ENCODE measurements around the gene SLC5A12. TPM values are rescaled to one million over a fixed set of nuclear protein-coding genes. Genes with fewer than 3 reads are reported as not detected.

SLC5A12 gene
- total RNA-seq, 1 experiment from 2014 or later: not detected

DNA sequence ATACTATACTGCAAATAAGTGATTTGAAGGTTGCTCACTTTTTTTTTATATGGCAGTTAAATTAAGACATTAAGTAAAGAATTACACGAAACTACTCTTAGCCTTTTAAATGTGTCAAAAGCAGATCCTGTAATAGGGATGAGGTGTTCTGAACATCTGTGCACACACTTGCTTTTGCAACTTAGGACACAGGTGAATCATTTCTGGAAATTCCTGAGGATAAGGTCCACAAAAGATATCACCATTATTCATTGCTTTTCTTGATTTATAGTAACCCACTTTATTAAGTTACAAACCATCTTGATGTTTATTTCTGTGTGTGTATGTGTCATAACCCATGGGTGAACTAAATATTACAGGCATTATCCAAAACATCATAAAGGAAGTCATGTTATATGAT lies 55.9 kb downstream of the SLC5A12 start:
- TF ChIP-seq, protein P1, sequence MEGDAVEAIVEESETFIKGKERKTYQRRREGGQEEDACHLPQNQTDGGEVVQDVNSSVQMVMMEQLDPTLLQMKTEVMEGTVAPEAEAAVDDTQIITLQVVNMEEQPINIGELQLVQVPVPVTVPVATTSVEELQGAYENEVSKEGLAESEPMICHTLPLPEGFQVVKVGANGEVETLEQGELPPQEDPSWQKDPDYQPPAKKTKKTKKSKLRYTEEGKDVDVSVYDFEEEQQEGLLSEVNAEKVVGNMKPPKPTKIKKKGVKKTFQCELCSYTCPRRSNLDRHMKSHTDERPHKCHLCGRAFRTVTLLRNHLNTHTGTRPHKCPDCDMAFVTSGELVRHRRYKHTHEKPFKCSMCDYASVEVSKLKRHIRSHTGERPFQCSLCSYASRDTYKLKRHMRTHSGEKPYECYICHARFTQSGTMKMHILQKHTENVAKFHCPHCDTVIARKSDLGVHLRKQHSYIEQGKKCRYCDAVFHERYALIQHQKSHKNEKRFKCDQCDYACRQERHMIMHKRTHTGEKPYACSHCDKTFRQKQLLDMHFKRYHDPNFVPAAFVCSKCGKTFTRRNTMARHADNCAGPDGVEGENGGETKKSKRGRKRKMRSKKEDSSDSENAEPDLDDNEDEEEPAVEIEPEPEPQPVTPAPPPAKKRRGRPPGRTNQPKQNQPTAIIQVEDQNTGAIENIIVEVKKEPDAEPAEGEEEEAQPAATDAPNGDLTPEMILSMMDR (conservative IDR thresholded peaks at IDR 0.05; ENCODE audit: low read depth, low read length): no peak
- no peak for TF ChIP-seq EZH2 (IDR thresholded peaks at IDR 0.05; ENCODE audit: borderline replicate concordance, low read depth, low read length, poor library complexity, severe bottlenecking)
- H3K9me3 ChIP-seq (ENCODE audit: low read depth, low read length, poor library complexity, severe bottlenecking): no peaks in the 10 kb centered on the region

DNA sequence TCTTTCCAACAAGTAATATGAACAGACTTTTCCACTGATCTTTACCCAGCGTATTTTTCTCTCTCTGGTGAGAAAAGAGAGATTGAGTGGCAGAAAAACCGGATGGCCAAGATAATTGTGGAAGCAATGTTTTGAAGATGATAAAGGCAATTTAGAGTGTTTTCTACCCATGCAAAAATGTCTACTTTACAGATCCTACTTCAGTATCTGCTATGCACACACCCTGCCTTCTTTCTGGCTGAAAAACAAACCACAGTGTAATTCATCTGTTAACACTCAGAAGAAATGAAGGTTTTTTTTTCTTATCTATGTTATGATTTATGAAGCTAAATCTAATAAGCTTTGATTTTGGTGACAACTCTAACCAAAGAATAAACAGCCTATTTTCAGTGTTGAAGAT lies 56.8 kb downstream of the SLC5A12 start:
- Histone ChIP-seq H3K9me3 (ENCODE audit: low read depth, low read length, poor library complexity, severe bottlenecking) (no peaks in the 10 kb centered on the region), H3K4me1 (ENCODE audit: insufficient read depth, low read length, poor library complexity, severe bottlenecking) (no peaks in the 10 kb centered on the region), H3K4me3 (ENCODE audit: low read depth, low read length, poor library complexity, severe bottlenecking) (no peak overlapping the region), H3K27ac (ENCODE audit: low read depth, low read length, poor library complexity, severe bottlenecking) (no peak overlapping the region), H3K36me3 (ENCODE audit: insufficient read depth, low read length, poor library complexity, severe bottlenecking) (no peaks in the 10 kb centered on the region), H3K27me3 (replicated peaks; ENCODE audit: insufficient read depth, low read depth, low read length, poor library complexity) (peaks cover 98% of the 10 kb centered on the region)
- POLR2A ChIA-PET (ENCODE audit: low non-redundant PET): no interaction called here
- BruUV-seq (replicated peaks): no TSS peak
- no peak for TF ChIP-seq EZH2 (IDR thresholded peaks at IDR 0.05; ENCODE audit: borderline replicate concordance, low read depth, low read length, poor library complexity, severe bottlenecking)
- TF ChIP-seq, protein P1 (conservative IDR thresholded peaks at IDR 0.05; ENCODE audit: low read depth, low read length): no peak
- CTCF ChIA-PET: no interaction called here
- DNase-seq (ENCODE audit: low spot score): no peak
- intact Hi-C loops (cut with micrococcal nuclease; ENCODE audit: unreplicated experiment): no loop called here

More for the DNA sequence above, 55.9 kb downstream of the SLC5A12 start:
- H3K27me3 ChIP-seq (replicated peaks; ENCODE audit: insufficient read depth, low read depth, low read length, poor library complexity): peaks cover 98% of the 10 kb centered on the region
- no peaks in the 10 kb centered on the region for H3K4me1 ChIP-seq (ENCODE audit: insufficient read depth, low read length, poor library complexity, severe bottlenecking)
- H3K4me3 ChIP-seq (ENCODE audit: low read depth, low read length, poor library complexity, severe bottlenecking): no peak overlapping the region
- DNase-seq (ENCODE audit: low spot score): no peak
- no peaks in the 10 kb centered on the region for H3K36me3 ChIP-seq (ENCODE audit: insufficient read depth, low read length, poor library complexity, severe bottlenecking)
- BruUV-seq (replicated peaks): no TSS peak
- CTCF ChIA-PET: interaction anchor here (0.5 kb wide), 1 partner anchor 184 kb away, joined by 3 read pairs; no protein-coding TSS in a partner anchor
- POLR2A ChIA-PET (ENCODE audit: low non-redundant PET): no interaction called here
- H3K27ac ChIP-seq (ENCODE audit: low read depth, low read length, poor library complexity, severe bottlenecking): no peak overlapping the region
- intact Hi-C loops (cut with micrococcal nuclease; ENCODE audit: unreplicated experiment): no loop called here

DNA sequence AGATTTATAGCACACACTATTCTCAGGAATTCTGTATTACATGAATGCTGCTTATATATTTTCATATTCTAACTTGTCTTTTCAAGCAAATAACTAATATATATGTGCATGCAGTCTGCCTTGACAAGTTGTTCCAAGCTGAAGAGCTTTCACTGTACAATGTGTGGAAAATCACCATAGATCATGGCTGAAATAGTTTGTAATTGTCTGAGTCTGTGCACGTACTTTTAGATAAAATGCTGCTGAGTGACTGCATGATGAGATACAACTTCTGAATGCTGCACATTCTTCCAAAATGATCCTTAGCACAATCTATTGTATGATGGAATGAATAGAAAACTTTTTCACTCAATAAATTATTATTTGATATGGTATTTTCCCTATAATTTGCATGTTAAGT lies 58.9 kb downstream of the SLC5A12 start:
- BruUV-seq (replicated peaks): no TSS peak
- H3K27ac ChIP-seq (ENCODE audit: low read depth, low read length, poor library complexity, severe bottlenecking): no peak overlapping the region
- no peaks in the 10 kb centered on the region for H3K9me3 ChIP-seq (ENCODE audit: low read depth, low read length, poor library complexity, severe bottlenecking)
- DNase-seq (ENCODE audit: low spot score): no peak
- ChIA-PET POLR2A (ENCODE audit: low non-redundant PET) (no interaction called here), CTCF (no interaction called here)
- intact Hi-C loops (cut with micrococcal nuclease; ENCODE audit: unreplicated experiment): no loop called here
- H3K4me3 ChIP-seq (ENCODE audit: low read depth, low read length, poor library complexity, severe bottlenecking): no peak overlapping the region
- no peaks in the 10 kb centered on the region for H3K4me1 ChIP-seq (ENCODE audit: insufficient read depth, low read length, poor library complexity, severe bottlenecking)
- H3K27me3 ChIP-seq (replicated peaks; ENCODE audit: insufficient read depth, low read depth, low read length, poor library complexity): peaks cover 97% of the 10 kb centered on the region
- TF ChIP-seq, protein P1 (conservative IDR thresholded peaks at IDR 0.05; ENCODE audit: low read depth, low read length): no peak
- no peak for TF ChIP-seq EZH2 (IDR thresholded peaks at IDR 0.05; ENCODE audit: borderline replicate concordance, low read depth, low read length, poor library complexity, severe bottlenecking)
- no peaks in the 10 kb centered on the region for H3K36me3 ChIP-seq (ENCODE audit: insufficient read depth, low read length, poor library complexity, severe bottlenecking)

All from A673 (cell line).